Measurements from ENCODE around the gene SH3BP5.

SH3BP5 gene

GRCh38 chr3:15220661-15221060 is 111.7 kb downstream of the SH3BP5 start:
- no peak overlapping the region for H3K4me3 ChIP-seq (ENCODE audit: low read depth, low read length)
- TF ChIP-seq CTCF (IDR thresholded peaks at IDR 0.05; ENCODE audit: low read depth, low read length, missing control alignments), result no peak
- no peak for DNase-seq (ENCODE audit: low read depth)

- DNase-seq (ENCODE audit: low read depth), result no peak
- TF ChIP-seq CTCF (IDR thresholded peaks at IDR 0.05; ENCODE audit: low read depth, low read length, missing control alignments), result no peak
- H3K4me3 ChIP-seq (ENCODE audit: low read depth, low read length), result no peak overlapping the region
Observed at GRCh38 chr3:15220056-15220455, 112.3 kb downstream of the SH3BP5 start.

GRCh38 chr3:15218689-15219088 is 113.7 kb downstream of the SH3BP5 start:
- no peak for DNase-seq (ENCODE audit: low read depth)
- no peak overlapping the region for H3K4me3 ChIP-seq (ENCODE audit: low read depth, low read length)
- no peak for TF ChIP-seq CTCF (IDR thresholded peaks at IDR 0.05; ENCODE audit: low read depth, low read length, missing control alignments)

- DNase-seq (ENCODE audit: low read depth), result no peak
- no peak overlapping the region for H3K4me3 ChIP-seq (ENCODE audit: low read depth, low read length)
- TF ChIP-seq CTCF (IDR thresholded peaks at IDR 0.05; ENCODE audit: low read depth, low read length, missing control alignments), result no peak
Observed at GRCh38 chr3:15217841-15218267, 114.5 kb downstream of the SH3BP5 start.

- TF ChIP-seq CTCF (IDR thresholded peaks at IDR 0.05; ENCODE audit: low read depth, low read length, missing control alignments), result no peak
- DNase-seq (ENCODE audit: low read depth), result no peak
- no peak overlapping the region for H3K4me3 ChIP-seq (ENCODE audit: low read depth, low read length)
Observed at GRCh38 chr3:15217011-15217671, 115.2 kb downstream of the SH3BP5 start.

GRCh38 chr3:15216501-15216900 is 115.9 kb downstream of the SH3BP5 start:
- no peak overlapping the region for H3K4me3 ChIP-seq (ENCODE audit: low read depth, low read length)
- no peak for DNase-seq (ENCODE audit: low read depth)
- TF ChIP-seq CTCF (IDR thresholded peaks at IDR 0.05; ENCODE audit: low read depth, low read length, missing control alignments), result no peak

- no peak for TF ChIP-seq CTCF (IDR thresholded peaks at IDR 0.05; ENCODE audit: low read depth, low read length, missing control alignments)
- H3K4me3 ChIP-seq (ENCODE audit: low read depth, low read length), result no peak overlapping the region
- DNase-seq (ENCODE audit: low read depth), result no peak
Observed at GRCh38 chr3:15215996-15216395, 116.4 kb downstream of the SH3BP5 start.

Measured in GM12864 (cell line).